Spinal cord (tissue), 10 donors: ENCODE data around the gene TMCO2. TPM values are rescaled to one million over a fixed set of nuclear protein-coding genes. Genes with fewer than 3 reads are reported as not detected.

Experiments used
- DNase-seq, 6 donors: peaks; one replicate each; pipeline versions ENCODE4 v3.0.0 to v3.0.0-alpha.2; 2013 to 2015; ENCODE audit warnings: low spot score in 6 of 6, low read depth in 4 of 6
- H3K27ac ChIP-seq: one replicate; pipeline ENCODE4 v1.5.1; 2013; ENCODE audit warnings: low read depth, low read length, control low read depth
- H3K27me3 ChIP-seq: one replicate; pipeline ENCODE4 v1.6.1; 2013; ENCODE audit warnings: low read length; ENCODE audit not compliant: control insufficient read depth, insufficient read depth
- H3K36me3 ChIP-seq: one replicate; pipeline ENCODE4 v1.6.1; 2013; ENCODE audit warnings: low read length; ENCODE audit not compliant: control insufficient read depth, insufficient read depth
- H3K4me1 ChIP-seq: one replicate; pipeline ENCODE4 v1.6.1; 2013; ENCODE audit warnings: low read length; ENCODE audit not compliant: control insufficient read depth, insufficient read depth
- H3K4me3 ChIP-seq: one replicate; pipeline ENCODE4 v1.5.1; 2013; ENCODE audit warnings: low read depth, low read length, control low read depth
- H3K9me3 ChIP-seq: one replicate; pipeline ENCODE4 v1.6.1; 2013; ENCODE audit warnings: low read length; ENCODE audit not compliant: control insufficient read depth, insufficient read depth
- WGBS: methylation state at CpG from one replicate; pipeline ENCODE4 v1.1.5; 2013; ENCODE audit warnings: missing lambda C conversion rate; ENCODE audit not compliant: insufficient coverage; 5-methylcytosine and 5-hydroxymethylcytosine counted together
- polyA plus RNA-seq, 2 donors: library from polyadenylated mRNA; unstranded; fragments of 120-200 nt; gene quantifications; one replicate each; pipeline ENCODE4 v1.2.1, GENCODE V29; 2013; ENCODE audit not compliant: insufficient read length in 2 of 2
- total RNA-seq, 2 donors: library from RNA; depleted of rRNA in 1 of 2; stranded (reverse); fragments of 120-200 nt in 1 of 2; fragments of >200 nt in 1 of 2; gene quantifications; one replicate each; pipeline versions ENCODE4 v1.2.3 to v1.2.4, GENCODE V29; 2013 to 2014
- donor health status: healthy.

Gene TMCO2
- total and polyA plus RNA-seq, 4 donors, result not detected

DNA sequence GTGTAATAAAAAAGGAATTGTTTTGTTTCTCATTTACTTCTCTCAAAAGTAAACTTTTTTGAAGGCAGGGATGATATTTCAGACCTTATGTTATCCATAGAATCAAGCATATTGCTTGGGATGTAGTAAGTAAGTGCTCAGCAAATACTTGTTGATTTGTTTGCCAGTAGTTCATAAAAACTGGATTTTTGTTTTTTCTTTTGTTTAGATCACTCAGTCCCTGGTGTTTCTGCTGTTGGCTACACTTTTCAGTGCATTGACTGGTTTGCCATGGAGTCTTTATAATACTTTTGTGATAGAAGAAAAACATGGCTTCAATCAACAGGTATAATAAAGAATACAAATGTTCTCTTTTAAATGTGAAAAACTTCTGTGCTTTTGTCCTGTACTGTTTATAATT is 20.5 kb downstream of the TMCO2 start:
- Histone ChIP-seq H3K4me1 (no peaks in the 10 kb centered on the region), H3K9me3 (no peaks in the 10 kb centered on the region), H3K27ac (no peak overlapping the region), H3K27me3 (no peaks in the 10 kb centered on the region), H3K4me3 (no peak overlapping the region), H3K36me3 (peaks cover 31% of the 10 kb centered on the region)
- no peak for DNase-seq

- no peak overlapping the region for H3K4me3 ChIP-seq
- H3K9me3 ChIP-seq, result no peaks in the 10 kb centered on the region
- H3K4me1 ChIP-seq, result no peaks in the 10 kb centered on the region
- DNase-seq, result no peak
- no peak overlapping the region for H3K27ac ChIP-seq
- WGBS, result 86% methylated on average over 1 of the region's 3 CpGs
- no peaks in the 10 kb centered on the region for H3K27me3 ChIP-seq
- peaks cover 25% of the 10 kb centered on the region for H3K36me3 ChIP-seq
Measured at GRCh38 chr1:40270152-40270834, 22.6 kb downstream of the TMCO2 start.

DNA sequence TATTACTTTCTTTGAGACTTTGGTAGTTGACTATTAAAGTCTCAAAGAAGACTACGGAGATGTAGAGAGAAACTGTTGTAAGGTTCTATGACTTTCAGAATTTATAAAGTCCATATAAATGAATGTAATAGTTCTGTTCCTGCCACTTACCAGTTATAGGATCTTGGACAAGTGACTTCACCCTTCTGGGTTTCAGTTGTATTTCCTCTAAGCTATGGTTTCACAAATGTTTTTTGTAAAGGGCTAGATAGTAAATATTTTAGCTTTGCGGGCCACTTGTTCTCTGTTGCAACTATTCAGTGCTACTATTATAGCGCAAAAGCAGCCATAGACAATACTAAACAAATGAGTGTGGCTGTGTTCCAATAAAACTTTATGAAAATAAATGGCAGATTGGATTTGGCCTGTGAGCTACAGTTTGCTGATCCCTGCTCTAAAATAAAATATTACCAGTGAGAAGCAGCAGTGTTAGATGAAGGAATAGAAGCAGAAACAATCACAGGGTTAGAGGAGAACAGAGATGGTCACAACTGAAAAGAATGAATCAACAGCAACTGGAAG is 25.0 kb downstream of the TMCO2 start:
- Histone ChIP-seq H3K4me1 (no peaks in the 10 kb centered on the region), H3K9me3 (no peaks in the 10 kb centered on the region), H3K4me3 (no peak overlapping the region), H3K27ac (no peak overlapping the region), H3K36me3 (peaks cover 27% of the 10 kb centered on the region), H3K27me3 (no peaks in the 10 kb centered on the region)
- DNase-seq, result no peak
- WGBS, result no CpG with 5 or more reads among the region's 3 CpGs

GRCh38 chr1:40273547-40274166 is 25.9 kb downstream of the TMCO2 start:
- WGBS, result no CpG with 5 or more reads among the region's 4 CpGs
- H3K27ac ChIP-seq, result no peak overlapping the region
- DNase-seq, result no peak
- peaks cover 25% of the 10 kb centered on the region for H3K36me3 ChIP-seq
- no peaks in the 10 kb centered on the region for H3K4me1 ChIP-seq
- no peaks in the 10 kb centered on the region for H3K27me3 ChIP-seq
- H3K4me3 ChIP-seq, result no peak overlapping the region
- no peaks in the 10 kb centered on the region for H3K9me3 ChIP-seq

DNA sequence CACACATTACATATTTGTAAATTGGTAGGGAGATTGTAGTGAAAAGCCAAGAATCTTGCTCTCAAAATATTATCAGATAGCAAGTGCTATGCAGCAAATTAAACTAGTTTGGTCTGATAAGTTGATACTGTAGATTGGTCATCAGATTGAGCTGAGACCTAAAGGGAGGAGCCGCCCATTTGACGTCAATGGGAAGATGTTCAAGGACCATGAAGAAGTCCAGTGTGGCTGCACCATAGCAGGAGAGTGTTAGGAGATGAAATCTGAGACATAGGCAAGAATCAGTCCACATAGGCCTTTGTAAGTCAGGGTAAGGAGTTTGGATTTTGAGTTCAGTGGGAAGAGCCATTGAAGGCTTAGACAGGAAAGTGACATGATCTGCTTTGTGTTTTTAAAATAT is 26.6 kb downstream of the TMCO2 start:
- Histone ChIP-seq H3K4me1 (no peaks in the 10 kb centered on the region), H3K36me3 (peaks cover 20% of the 10 kb centered on the region), H3K9me3 (no peaks in the 10 kb centered on the region), H3K27ac (no peak overlapping the region), H3K27me3 (no peaks in the 10 kb centered on the region), H3K4me3 (no peak overlapping the region)
- no peak for DNase-seq
- whole genome bisulfite sequencing, result 98% methylated on average over 2 of the region's 2 CpGs

- 98% methylated on average over 3 of the region's 3 CpGs for WGBS
- Histone ChIP-seq H3K36me3 (peaks cover 14% of the 10 kb centered on the region), H3K4me1 (no peaks in the 10 kb centered on the region), H3K27me3 (no peaks in the 10 kb centered on the region), H3K4me3 (no peak overlapping the region), H3K27ac (no peak overlapping the region), H3K9me3 (no peaks in the 10 kb centered on the region)
- DNase-seq, result no peak
Measured at GRCh38 chr1:40276122-40276521, 28.4 kb downstream of the TMCO2 start.

GRCh38 chr1:40281853-40282252 is 34.1 kb downstream of the TMCO2 start:
- Histone ChIP-seq H3K27ac (no peak overlapping the region), H3K4me1 (no peaks in the 10 kb centered on the region), H3K4me3 (no peak overlapping the region), H3K36me3 (peaks cover 24% of the 10 kb centered on the region), H3K9me3 (no peaks in the 10 kb centered on the region), H3K27me3 (no peaks in the 10 kb centered on the region)
- peak in 1 of 6 donors; percentile 39 for DNase-seq
- no CpG with 5 or more reads among the region's 2 CpGs for WGBS

DNA sequence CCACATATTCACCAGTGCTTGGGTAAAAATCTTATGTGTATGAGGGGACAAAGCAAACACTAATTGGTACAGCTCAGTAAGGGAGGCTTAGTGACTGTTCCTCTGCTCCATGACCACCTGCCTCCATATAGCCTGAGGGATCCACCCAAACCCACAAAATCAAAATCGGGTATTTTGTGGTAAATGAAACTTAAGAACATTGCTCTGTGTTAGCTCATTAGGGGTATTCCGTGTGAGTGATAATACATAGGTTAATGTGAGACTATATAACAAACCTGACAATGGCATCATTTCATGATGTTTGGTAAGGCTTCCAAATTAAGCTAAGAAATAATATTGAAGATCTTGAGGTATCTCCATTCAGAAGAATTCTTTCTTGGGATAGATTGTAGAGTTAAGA is 43.6 kb downstream of the TMCO2 start:
- Histone ChIP-seq H3K9me3 (no peaks in the 10 kb centered on the region), H3K36me3 (peaks cover 38% of the 10 kb centered on the region), H3K27me3 (no peaks in the 10 kb centered on the region), H3K4me3 (no peak overlapping the region), H3K4me1 (no peaks in the 10 kb centered on the region), H3K27ac (no peak overlapping the region)
- no CpG with 5 or more reads among the region's 2 CpGs for WGBS
- DNase-seq, result no peak

DNA sequence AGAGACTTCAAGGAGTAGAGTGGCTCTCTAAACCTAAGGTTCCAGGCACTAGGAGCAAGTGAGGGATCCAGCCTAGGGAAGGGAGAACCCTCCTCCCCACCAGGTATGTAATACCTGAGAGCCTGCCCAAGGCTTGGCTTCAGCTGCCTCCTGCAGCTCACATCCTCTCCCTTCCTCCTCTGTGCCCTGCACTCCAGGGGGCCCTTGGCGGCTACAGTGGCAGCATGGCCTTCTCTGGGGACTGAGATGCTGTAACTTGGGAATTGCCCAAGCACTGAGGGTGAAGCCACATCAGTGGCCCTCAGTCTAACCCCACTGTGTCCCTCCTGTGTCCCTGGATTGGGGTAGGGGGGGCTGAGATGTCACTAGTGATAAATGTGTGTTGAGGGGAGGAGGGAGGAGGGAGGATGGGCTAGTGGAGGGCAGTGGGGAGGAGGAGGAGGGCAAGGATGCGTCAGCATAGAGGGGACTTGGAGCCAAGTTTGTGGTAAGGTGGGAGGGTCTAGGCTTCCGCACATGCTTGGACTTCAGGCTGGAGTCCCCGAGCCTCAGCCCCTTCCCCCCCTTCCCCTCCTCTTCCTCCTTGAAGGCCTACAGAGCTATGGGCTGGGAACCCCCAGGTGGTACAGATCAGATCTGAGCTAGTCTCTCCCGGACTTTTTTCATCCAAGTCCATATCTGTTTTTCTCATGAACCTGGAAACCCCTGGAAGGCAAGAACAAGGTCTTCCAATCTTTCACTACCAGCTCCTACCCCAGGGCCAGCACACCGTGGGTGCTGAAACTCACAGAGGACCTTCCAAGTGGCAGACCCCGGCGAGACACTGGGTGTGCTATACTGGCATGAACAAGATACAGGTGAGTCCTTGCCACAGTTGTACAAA is 51.9 kb downstream of the TMCO2 start:
- H3K36me3 ChIP-seq, result peaks cover 42% of the 10 kb centered on the region
- no peaks in the 10 kb centered on the region for H3K9me3 ChIP-seq
- H3K4me1 ChIP-seq, result peaks cover 4% of the 10 kb centered on the region
- no peak overlapping the region for H3K27ac ChIP-seq
- H3K27me3 ChIP-seq, result peaks cover 16% of the 10 kb centered on the region
- no peak for DNase-seq
- 71% methylated on average over 6 of the region's 8 CpGs for WGBS
- no peak overlapping the region for H3K4me3 ChIP-seq
